ENCODE measurements around the gene SARM1.
A peak's percentile ranks its signal among the peaks of the same experiment; 100 is the strongest.
"Not testable (repeated sequence)": the region's sequence is repeated elsewhere in the genome, so short reads cannot be mapped to it uniquely, and the experiment has no call there.

Gene SARM1

DNA sequence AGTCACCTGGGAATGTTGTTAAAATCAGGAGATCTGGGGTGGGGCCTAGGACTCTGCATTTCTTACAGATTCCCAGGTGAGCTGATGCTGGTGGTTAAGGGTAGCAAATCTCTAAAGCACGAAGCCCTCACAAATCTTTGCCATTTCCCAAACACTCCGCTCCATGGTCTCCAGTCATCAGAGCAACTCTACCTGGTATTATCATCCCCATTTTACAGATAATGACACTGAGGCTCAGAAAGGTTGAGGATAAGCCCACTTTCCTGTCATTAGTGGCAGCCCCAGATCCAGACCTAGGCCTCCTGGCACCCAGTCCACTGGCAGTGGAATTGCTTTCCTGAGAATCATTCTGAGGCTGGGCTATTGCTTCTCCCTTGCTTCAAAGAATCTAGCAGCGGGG, 25.8 kb downstream of the SARM1 start:
- DNase-seq: no peak

GRCh38 chr17:28397687-28398279, 26.3 kb downstream of the SARM1 start:
- DNase-seq: no peak

DNA sequence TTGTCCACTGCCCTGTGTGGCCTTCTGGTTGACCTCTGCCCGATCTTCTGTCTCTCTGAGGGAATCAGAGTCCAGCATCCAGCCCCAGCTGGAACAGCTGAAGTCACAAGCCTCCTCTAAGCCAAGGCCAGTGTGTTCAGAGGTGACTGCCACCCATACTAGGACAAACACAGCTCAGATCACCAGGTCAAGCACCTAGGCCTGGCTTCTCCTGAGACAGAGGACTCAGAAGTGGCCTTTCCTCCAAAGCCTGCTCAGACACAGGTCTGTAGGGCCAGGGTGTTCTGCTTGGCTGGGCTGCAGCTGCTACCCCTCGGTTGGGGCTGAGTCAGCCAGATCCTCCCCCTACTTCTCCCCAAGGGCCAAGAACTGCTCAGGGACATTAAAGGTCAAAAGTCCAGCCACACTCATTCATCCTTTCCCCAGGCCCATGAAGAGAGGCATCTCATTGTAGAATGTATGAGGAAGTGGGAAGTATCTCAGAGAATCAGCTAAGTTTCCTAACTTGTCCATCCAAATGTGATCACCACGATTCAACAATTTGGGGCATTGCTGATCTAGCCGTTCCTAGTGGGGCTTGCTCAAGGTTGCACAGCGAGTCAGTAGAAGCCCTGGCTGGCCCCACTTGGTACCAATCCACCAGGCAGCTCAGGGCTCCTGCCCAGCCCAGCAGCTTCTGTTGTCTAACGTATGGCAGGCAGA, 26.9 kb downstream of the SARM1 start:
- no peak for DNase-seq

GRCh38 chr17:28399808-28400207, 28.3 kb downstream of the SARM1 start:
- DNase-seq: no peak

DNA sequence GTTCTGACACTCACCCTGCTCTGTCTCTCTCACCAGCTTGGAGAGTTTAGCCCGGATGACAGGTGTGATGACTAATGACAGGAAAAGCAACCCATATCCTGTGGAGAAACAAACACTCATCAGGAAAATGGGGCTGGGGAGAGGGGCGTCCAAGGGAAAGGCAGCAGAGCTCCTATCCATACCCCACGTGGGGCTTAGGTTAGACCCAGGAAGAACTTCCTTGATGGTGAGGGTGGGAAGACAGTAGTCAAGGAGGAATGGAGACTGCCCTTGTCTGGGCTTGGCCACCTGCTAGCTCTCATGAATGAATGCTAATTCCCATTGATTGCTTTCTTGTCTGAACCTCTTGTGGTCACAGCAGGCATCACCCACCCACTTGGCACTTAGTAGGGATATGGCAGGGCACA, 30.7 kb downstream of the SARM1 start:
- DNase-seq: no peak

GRCh38 chr17:28402844-28403243, 31.4 kb downstream of the SARM1 start:
- DNase-seq: no peak

DNA sequence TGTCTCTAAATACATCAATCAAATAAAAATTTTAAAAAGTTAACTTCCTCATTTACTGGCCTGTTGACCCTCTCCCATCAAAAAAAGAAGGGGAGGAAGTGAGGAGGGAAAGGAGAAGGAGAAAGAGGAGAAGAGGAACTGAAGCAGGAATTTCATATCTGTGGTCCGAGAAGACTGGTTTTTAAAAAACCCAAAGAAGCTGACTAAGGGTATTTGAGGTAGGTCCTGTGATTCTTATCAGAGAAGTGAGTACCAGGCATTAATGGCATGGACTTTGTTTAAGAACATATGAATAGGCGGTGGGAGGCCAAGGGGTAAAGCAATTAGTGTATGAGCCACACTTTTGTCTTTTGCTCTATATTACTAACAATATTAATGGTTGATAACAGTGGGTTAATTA, 32.5 kb downstream of the SARM1 start:
- no peak for DNase-seq

DNA sequence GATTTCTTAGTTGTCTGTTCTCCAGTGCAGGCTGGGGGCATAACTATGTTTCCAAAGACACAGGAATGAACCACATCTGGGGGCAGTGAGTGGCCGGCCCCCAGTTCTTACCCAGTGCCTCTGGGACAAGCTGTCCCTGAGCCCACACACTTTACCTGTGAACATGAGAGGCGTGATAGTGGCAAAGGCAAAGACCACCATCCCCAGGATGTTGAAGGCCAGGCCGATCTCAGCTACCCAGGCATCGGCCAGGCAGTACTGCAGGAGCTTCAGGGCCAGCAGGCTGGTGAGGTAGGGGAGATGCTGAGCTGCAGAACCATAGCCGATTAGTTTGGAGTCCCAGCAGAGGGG, 32.9 kb downstream of the SARM1 start:
- DNase-seq: no peak

DNA sequence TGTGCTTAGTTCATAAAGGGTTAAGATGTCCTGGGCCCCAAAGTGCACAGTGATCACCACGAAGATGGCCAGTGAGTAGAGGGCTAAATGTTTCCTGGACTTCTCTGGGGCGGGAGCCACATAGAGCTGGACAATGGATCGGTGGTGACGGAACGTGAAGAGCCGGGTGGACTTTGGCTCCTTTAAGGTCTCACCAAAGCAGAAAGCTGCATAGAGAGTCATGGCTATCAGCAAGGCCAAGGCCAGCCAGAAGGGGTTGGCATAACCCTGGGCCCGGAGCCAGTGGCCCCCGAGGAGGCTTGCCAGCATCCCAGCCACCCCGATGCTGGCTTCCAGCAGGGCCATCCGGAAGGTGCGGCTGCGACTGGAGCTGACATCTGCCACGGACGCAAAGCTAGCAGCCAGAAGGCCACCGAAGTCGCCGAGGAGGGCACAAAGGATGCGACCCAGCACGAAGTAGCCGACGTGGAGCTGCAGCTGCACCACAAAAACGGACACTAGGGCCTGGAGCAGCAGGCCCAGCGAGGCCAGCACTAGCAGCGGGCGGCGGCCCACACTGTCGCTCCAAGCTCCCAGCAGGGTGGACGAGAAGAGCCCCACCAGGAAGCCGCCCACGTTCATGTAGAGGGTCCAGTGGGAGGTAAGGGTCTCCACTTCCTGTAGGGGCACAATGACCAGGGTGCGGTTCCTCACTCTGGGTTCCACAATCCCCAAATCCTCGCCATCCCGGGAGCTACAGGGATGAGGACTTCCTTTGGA, 33.5 kb downstream of the SARM1 start:
- DNase-seq: no peak

- no peak for DNase-seq
Observed at GRCh38 chr17:28405632-28406472, 34.4 kb downstream of the SARM1 start, which contains the start of gene SLC46A1. SLC46A1 (minus strand) TSS chr17:28406212; CDS start chr17:28406114, 98 bp downstream.

DNA sequence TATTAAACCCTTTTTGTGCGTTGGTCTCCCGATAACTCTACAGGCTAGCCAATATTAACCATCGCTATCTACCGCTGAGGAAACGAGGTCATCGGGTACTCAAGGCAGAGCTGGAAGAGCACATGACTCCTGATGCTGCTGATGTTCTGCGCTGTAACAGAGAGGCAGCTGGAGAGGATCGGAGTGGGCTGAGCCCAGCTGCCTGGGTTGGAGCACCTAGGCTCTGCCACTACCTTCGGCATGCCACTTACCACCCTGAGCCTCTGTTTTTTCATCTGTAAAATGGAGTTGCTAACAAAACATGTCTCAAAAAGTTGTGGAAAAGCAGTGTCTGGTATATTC, 35.0 kb downstream of the SARM1 start:
- no peak for DNase-seq

- DNase-seq: no peak
Observed at GRCh38 chr17:28407130-28407973, 35.9 kb downstream of the SARM1 start.

DNA sequence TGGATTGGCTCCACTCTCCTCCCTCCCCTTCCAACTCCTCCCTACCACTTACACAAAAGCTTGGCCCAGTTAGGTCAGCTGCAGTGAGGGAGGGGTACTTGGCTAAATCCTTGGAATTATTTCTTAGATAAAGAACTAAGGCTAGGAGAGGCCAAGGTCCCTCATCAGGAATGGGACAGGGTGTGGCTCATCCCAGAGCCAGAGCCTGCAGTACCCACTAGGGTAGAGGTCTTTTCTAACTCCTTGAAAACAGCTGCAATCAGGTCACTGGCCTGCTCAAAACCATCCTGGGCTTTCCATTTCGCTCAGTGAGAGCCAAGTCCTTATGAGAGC, 36.4 kb downstream of the SARM1 start:
- no peak for DNase-seq

- no peak for DNase-seq
Observed at GRCh38 chr17:28412099-28412498, 40.6 kb downstream of the SARM1 start.

DNA sequence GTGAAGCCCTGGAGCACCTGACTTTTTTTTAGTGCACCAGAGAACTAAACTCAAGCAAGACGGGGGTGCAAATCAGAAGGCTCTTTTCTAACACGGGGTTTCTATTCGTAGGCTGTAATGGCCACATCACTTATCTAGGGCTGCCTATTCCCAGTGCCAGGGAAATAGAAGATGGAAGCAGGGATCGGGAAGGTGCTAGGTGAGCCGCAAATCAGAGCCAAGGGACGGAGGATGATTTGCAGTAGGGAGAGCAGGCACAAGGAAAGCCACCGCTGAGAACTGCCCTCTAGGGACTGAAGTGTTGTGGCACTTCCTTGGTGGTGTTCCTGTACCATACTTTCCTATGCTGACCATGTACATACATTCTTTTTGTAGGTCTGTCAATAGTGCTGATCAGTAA, 42.3 kb downstream of the SARM1 start:
- DNase-seq: no peak

- DNase-seq: no peak
Observed at GRCh38 chr17:28415886-28416285, 44.4 kb downstream of the SARM1 start.

DNA sequence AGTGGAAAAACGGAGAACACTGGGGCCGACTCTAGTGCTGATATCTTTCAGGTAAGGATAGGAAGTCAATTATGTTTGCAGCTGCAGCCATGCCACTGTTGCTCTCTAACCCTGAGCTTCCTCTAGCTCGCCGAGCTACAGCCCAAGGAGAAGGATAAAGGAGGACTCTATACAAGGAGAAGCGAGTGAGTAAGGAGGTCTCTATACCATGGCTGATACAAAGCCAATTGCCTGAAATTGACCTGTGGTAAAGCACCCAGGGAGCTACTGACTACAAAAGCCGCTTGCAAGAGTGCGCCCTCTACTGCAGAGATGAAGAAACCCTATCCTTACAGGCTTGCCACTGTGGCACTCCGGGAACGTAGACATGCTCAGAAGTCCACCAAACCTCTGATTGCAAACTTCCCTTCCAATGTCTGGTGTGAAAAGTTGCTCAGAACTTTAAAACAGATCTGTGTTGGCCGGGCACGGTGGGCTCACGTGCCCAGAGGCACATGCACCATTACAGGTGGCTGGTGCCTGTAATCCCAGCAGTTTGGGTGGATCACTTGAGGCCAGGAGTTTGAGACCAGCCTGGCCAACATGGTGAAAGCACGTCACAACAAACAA, 45.3 kb downstream of the SARM1 start:
- peak; percentile 16 for DNase-seq

DNA sequence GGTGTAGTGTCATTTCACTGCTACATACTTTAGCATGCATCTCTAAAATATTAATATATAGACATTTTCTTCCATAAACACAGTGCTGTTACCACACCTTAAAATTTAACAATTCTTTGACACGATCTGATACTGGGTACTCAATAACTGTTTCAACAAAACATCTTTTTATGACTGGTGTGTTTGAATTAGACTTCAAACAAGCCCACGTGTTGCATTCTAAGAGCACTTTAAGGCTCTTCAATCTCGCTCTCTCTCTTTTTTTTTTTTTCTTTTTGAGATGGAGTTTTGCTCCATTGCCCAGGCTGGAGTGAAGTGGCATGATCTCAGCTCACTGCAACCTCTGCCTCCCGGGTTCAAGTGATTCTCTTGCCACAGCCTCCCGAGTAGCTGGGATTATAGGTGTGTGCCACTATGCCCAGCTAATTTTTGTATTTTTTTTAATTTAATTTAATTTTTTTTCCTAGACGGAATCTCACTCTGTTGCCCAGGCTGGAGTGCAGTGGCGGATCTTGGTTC, 50.4 kb downstream of the SARM1 start:
- peak; percentile 70 for DNase-seq

- DNase-seq: no peak
Observed at GRCh38 chr17:28425206-28425605, 53.7 kb downstream of the SARM1 start.

DNA sequence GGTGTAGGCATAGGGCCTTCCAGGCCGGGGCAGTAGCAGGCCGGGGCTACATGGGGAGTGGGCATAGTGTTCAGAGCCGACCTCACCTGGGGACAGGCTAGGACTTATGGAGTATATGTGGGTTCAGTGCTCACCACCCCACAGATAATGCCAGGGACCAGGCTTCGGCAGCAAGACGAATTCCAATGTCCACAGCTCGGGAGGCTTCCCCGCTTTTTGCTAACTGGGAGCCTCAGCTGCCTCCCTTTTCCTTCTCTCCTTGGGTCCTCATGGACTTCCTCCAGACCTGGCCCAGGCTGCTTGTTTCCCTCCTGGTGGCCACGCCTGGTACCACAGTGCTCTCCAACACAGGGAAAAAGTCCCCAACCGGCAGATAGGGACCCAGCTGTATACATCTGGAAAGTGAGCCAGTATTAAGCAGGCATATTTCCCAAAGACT, 54.6 kb downstream of the SARM1 start:
- DNase-seq: no peak

DNA sequence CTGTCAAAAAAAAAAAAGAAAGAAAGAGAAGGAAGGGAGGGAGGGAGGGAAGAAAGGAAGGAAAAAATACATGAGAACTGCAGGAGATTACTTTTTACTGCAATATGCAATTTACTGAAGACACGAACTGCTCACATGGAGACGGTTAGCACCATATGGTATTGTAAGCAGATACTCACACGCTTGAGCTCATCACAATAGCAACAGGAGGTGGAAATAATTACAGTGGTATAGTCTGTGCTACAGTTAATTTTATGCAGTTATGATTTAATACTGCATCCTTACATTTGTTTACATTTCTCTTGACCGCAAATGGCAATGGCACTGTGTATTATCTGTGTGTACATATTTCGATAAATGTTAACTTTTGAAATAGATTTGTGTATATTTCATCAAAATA, 55.9 kb downstream of the SARM1 start:
- no peak for DNase-seq

DNA sequence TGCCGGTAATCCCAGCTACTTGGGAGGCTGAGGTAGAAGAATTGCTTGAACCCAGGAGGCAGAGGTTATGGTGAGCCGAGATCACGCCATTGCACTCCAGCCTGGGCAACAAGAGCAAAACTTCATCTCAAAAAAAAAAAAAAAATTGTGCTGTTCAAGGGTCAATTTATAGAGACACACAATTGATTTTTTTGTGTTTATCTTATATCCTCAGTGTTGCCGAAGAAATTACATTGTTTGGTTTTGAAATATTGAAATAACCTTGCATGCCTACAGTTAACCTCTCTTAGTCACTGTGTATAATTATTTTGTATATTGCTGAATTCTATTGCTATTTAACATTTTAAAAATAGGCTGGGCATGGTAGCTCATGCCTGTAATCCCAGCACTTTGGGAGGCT, 56.5 kb downstream of the SARM1 start:
- DNase-seq: not testable (repeated sequence)

Data from NCI-H2029 (cell line).